Gastrocnemius medialis (tissue), 4 donors: ENCODE results near the gene SDCCAG8. TPM values are rescaled to one million over a fixed set of nuclear protein-coding genes. Genes with fewer than 3 reads are reported as not detected.

Source experiments
- ATAC-seq, 2 donors: fragments of 150-250 bp; one replicate each; pipeline ENCODE4 v1.9.1; 2016
- DNase-seq, 2 donors: peaks; one replicate each; pipeline ENCODE4 v3.0.0-alpha.2; 2019
- H3K27ac ChIP-seq, 4 donors: fragments of 200-600 bp; sonication (generic); 1 replicate in 1 of 4; 2 replicates in 3 of 4; pipeline ENCODE4 v1.5.1; 2016 to 2018; ENCODE audit warnings: mild to moderate bottlenecking in 2 of 4, moderate library complexity in 1 of 4
- H3K27me3 ChIP-seq, 3 donors: fragments of 200-600 bp; sonication (generic) in 2 of 3; 1 replicate in 1 of 3; 2 replicates in 2 of 3; pipeline versions ENCODE4 v1.5.1 to v1.6.0; 2016 to 2019; ENCODE audit warnings: mild to moderate bottlenecking in 1 of 3, moderate library complexity in 1 of 3
- H3K36me3 ChIP-seq, 2 donors: fragments of 200-600 bp; sonication (generic) in 1 of 2; one replicate each; pipeline ENCODE4 v1.5.1; 2017 to 2018
- H3K4me1 ChIP-seq, 2 donors: fragments of 200-600 bp; sonication (generic) in 1 of 2; one replicate each; pipeline ENCODE4 v1.5.1; 2016 to 2017; ENCODE audit warnings: mild to moderate bottlenecking in 2 of 2
- H3K4me3 ChIP-seq, 4 donors: fragments of 200-600 bp; sonication (generic) in 3 of 4; 1 replicate in 1 of 4; 2 replicates in 3 of 4; pipeline ENCODE4 v1.5.1; 2016 to 2019; ENCODE audit warnings: mild to moderate bottlenecking in 2 of 4
- H3K9me3 ChIP-seq, 3 donors: fragments of 200-600 bp; sonication (generic) in 2 of 3; 1 replicate in 1 of 3; 2 replicates in 2 of 3; pipeline ENCODE4 v1.5.1; 2016 to 2019
- CTCF ChIP-seq, 5 experiments: fragments of 450-650 bp in 3 of 5; fragments of 200-600 bp in 2 of 5; sonication (generic) in 2 of 5; IDR thresholded peaks in 4 of 5; conservative IDR thresholded peaks in 1 of 5; 1 replicate in 4 of 5; 2 replicates in 1 of 5; pipeline ENCODE4 v1.5.1; 2016 to 2019; ENCODE audit warnings: antibody characterized with exemption in 5 of 5, mild to moderate bottlenecking in 3 of 5, moderate library complexity in 3 of 5
- POLR2A ChIP-seq, 2 donors: fragments of 450-650 bp; IDR thresholded peaks; one replicate each; pipeline ENCODE4 v1.6.1; 2017; ENCODE audit warnings: antibody characterized with exemption in 2 of 2, mild to moderate bottlenecking in 2 of 2, moderate library complexity in 2 of 2
- in situ Hi-C, 4 donors: fragments of 200-750 bp; cut with MboI; loops; one replicate each; pipeline versions ENCODE4 v1.15.0 to v1.8.0; 2017; ENCODE audit warnings: low sequenced_read_pairs in 4 of 4
- intact Hi-C: fragments of 100-400 bp; cut with DNase I; formaldehyde crosslinking; loops from one replicate; pipeline ENCODE4 v1.15.1; 2023; ENCODE audit warnings: low total_unique reads
- total RNA-seq, 4 donors: library from RNA; depleted of rRNA; stranded (reverse); fragments of >200 nt; gene quantifications; one replicate each; pipeline versions ENCODE4 v1.1.0 to v1.2.3, GENCODE V29; 2016

Gene SDCCAG8
- total RNA-seq, 4 donors from 2014 or later = 12.3 to 33.9 (median 26.1) TPM

GRCh38 chr1:243477731-243478290 lies 222.0 kb downstream of the SDCCAG8 start:
- ATAC-seq = no peak
- no peak for TF ChIP-seq CTCF (IDR thresholded peaks at IDR 0.05 in 4 of 5, conservative IDR thresholded peaks at IDR 0.05 in 1 of 5)
- TF ChIP-seq POLR2A (IDR thresholded peaks at IDR 0.05) = no peak
- intact Hi-C loops (no loop called here), in situ Hi-C loops (no loop called here)
- Histone ChIP-seq H3K36me3 (no peaks in the 10 kb centered on the region), H3K9me3 (no peaks in the 10 kb centered on the region), H3K27ac (no peak overlapping the region), H3K4me3 (no peak overlapping the region), H3K27me3 (no peaks in the 10 kb centered on the region), H3K4me1 (peaks cover 3 to 17% of the 10 kb centered on the region in 2 donors)
- DNase-seq = no peak

- intact Hi-C loops = no loop called here
Measured at GRCh38 chr1:243481101-243481500, 225.3 kb downstream of the SDCCAG8 start.

GRCh38 chr1:243482141-243483022 lies 226.5 kb downstream of the SDCCAG8 start:
- peak in 1 of 2 donors; percentile 55 for ATAC-seq
- no peaks in the 10 kb centered on the region for H3K27me3 ChIP-seq
- no peak for DNase-seq
- H3K9me3 ChIP-seq = no peaks in the 10 kb centered on the region
- H3K4me1 ChIP-seq = peaks cover 0 to 13% of the 10 kb centered on the region in 2 donors
- no peak for TF ChIP-seq POLR2A (IDR thresholded peaks at IDR 0.05)
- TF ChIP-seq CTCF (IDR thresholded peaks at IDR 0.05 in 4 of 5, conservative IDR thresholded peaks at IDR 0.05 in 1 of 5) = no peak
- H3K4me3 ChIP-seq = peak overlapping the region; percentile 23 to 44 (median 34)
- intact Hi-C loops = no loop called here
- H3K36me3 ChIP-seq = no peaks in the 10 kb centered on the region
- no peak overlapping the region for H3K27ac ChIP-seq
- in situ Hi-C loops = no loop called here

More at GRCh38 chr1:243481101-243481500, 225.3 kb downstream of the SDCCAG8 start:
- no peaks in the 10 kb centered on the region for H3K27me3 ChIP-seq
- no peak overlapping the region for H3K27ac ChIP-seq
- TF ChIP-seq POLR2A (IDR thresholded peaks at IDR 0.05) (no peak), CTCF (IDR thresholded peaks at IDR 0.05 in 4 of 5, conservative IDR thresholded peaks at IDR 0.05 in 1 of 5) (no peak)
- H3K4me3 ChIP-seq = no peak overlapping the region
- H3K4me1 ChIP-seq = peaks cover 0 to 13% of the 10 kb centered on the region in 2 donors
- H3K36me3 ChIP-seq = no peaks in the 10 kb centered on the region
- DNase-seq = no peak
- H3K9me3 ChIP-seq = no peaks in the 10 kb centered on the region
- in situ Hi-C loops = no loop called here
- ATAC-seq = no peak

GRCh38 chr1:243483071-243483771 lies 227.4 kb downstream of the SDCCAG8 start:
- Histone ChIP-seq H3K4me1 (peaks cover 0 to 13% of the 10 kb centered on the region in 2 donors), H3K27ac (no peak overlapping the region), H3K27me3 (no peaks in the 10 kb centered on the region), H3K9me3 (no peaks in the 10 kb centered on the region), H3K4me3 (peak overlapping the region; percentile 23 to 44 (median 34)), H3K36me3 (no peaks in the 10 kb centered on the region)
- DNase-seq (no peak), ATAC-seq (no peak)
- TF ChIP-seq POLR2A (IDR thresholded peaks at IDR 0.05) (no peak), CTCF (IDR thresholded peaks at IDR 0.05 in 4 of 5, conservative IDR thresholded peaks at IDR 0.05 in 1 of 5) (no peak)
- intact Hi-C loops (no loop called here), in situ Hi-C loops (no loop called here)
